Measurements from ENCODE around the gene SGSM1.

DNA sequence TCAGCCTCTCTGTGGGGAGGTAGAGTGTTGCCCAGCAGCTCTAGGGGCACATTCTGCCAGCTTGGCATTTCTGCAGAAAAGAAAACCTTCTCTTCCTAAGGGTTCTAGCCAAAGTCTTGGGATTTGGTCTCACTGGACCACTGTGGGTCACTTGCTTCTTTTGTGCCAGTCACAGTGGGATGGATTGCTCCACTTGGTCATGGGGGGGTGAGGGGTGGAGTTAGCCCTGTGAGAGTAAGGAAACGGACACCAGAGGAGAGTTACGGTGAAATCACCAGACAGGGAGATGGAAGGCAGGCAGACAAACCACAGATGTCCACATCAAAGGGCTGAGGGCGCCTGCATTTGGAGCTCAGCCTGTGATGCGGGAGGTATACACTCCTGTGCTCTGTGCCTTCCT, 10.8 kb downstream of the SGSM1 start:
- TF ChIP-seq CTCF (IDR thresholded peaks at IDR 0.05; ENCODE audit: borderline replicate concordance, extremely low read depth, low read length, poor library complexity, severe bottlenecking) (no peak), EZH2 (IDR thresholded peaks at IDR 0.05; ENCODE audit: borderline replicate concordance, low read depth, low read length, severe bottlenecking) (no peak)

Data from DND-41 (cell line).